Measurements from ENCODE around the gene BDNF. TPM values are rescaled to one million over a fixed set of nuclear protein-coding genes. Genes with fewer than 3 reads are reported as not detected.

Gene BDNF
- total RNA-seq, 1 experiment from 2014 or later = 0.36 TPM

DNA sequence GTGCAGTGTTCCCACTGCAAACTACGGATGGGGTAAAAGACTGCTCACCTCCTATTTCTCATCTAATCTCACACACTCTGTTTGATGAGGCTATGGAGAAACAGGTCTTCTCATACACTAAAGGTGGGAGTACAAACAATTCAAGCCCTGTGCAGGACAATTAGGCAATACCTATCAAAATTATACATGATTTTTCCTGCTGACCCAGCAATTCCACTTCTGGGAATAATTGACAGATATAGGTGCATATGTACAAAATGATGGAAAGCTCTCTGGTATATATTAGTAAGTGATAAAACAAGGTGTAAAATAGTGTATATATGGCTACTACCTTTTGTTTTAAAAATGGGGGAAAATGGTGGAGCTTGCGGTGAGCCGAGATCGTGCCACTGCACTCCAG is 23.1 kb downstream of the BDNF start:
- in situ Hi-C loops (cut with HindIII; ENCODE audit: low pct_unique_long_range_greater_than_20kb, low sequenced_read_pairs) = no loop called here
- POLR2A ChIA-PET = no interaction called here

DNA sequence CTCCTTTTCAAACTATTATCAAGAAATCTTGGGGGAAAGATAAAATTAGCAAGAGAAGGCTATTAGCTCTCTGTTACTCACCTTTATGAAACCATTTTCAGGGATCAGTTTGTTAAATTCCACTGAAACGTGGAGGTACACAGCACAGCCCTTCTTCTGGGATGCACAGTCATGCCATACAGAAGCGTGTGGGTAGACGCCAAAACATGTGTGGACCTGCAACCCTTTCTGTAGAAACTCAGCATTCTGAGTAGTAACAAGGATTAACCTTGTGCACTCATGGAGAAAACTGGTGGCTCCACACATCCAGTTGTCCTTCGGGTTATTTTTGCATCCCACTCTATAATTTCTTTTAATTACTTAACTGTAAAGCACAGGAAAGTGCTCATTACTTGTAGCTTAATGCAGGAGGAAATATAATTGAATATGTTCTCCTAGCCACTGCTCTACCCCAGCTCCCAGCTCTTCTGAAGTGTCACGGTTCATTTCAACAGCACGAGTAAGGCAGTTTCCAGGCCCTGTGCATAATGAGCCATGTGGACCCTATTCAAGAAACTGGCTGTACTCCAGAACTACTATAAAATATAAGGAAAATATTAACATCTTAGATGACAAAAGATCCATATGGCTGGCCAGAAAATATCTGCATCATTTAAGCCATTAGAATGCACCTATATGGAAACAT is 26.1 kb downstream of the BDNF start:
- Histone ChIP-seq H3K4me3 (ENCODE audit: low read depth in 2 of 2, low read length in 2 of 2) (no peak overlapping the region), H3K4me1 (ENCODE audit: control insufficient read depth, insufficient read depth, low read length) (no peaks in the 10 kb centered on the region; the same call in 1 of the 2 replicates), H3K27me3 (ENCODE audit: control insufficient read depth, insufficient read depth, low read length) (no peaks in the 10 kb centered on the region), H3K36me3 (ENCODE audit: control insufficient read depth, insufficient read depth, low read length) (no peaks in the 10 kb centered on the region), H3K27ac (ENCODE audit: low read length) (no peak overlapping the region), H3K9me3 (ENCODE audit: control insufficient read depth, insufficient read depth, low read depth, low read length) (no peaks in the 10 kb centered on the region)
- intact Hi-C loops (cut with micrococcal nuclease; ENCODE audit: unreplicated experiment) = no loop called here
- in situ Hi-C loops (cut with HindIII; ENCODE audit: low pct_unique_long_range_greater_than_20kb, low sequenced_read_pairs) = no loop called here
- TF ChIP-seq POLR2AphosphoS5 (IDR thresholded peaks at IDR 0.05; ENCODE audit: low read depth, low read length) = no peak
- TF ChIP-seq TCF7L2 (IDR thresholded peaks at IDR 0.05; ENCODE audit: low read depth, low read length) = no peak
- TF ChIP-seq SIN3A (IDR thresholded peaks at IDR 0.05; ENCODE audit: borderline replicate concordance, insufficient read depth, low read depth, low read length) = no peak
- TF ChIP-seq, protein P1, sequence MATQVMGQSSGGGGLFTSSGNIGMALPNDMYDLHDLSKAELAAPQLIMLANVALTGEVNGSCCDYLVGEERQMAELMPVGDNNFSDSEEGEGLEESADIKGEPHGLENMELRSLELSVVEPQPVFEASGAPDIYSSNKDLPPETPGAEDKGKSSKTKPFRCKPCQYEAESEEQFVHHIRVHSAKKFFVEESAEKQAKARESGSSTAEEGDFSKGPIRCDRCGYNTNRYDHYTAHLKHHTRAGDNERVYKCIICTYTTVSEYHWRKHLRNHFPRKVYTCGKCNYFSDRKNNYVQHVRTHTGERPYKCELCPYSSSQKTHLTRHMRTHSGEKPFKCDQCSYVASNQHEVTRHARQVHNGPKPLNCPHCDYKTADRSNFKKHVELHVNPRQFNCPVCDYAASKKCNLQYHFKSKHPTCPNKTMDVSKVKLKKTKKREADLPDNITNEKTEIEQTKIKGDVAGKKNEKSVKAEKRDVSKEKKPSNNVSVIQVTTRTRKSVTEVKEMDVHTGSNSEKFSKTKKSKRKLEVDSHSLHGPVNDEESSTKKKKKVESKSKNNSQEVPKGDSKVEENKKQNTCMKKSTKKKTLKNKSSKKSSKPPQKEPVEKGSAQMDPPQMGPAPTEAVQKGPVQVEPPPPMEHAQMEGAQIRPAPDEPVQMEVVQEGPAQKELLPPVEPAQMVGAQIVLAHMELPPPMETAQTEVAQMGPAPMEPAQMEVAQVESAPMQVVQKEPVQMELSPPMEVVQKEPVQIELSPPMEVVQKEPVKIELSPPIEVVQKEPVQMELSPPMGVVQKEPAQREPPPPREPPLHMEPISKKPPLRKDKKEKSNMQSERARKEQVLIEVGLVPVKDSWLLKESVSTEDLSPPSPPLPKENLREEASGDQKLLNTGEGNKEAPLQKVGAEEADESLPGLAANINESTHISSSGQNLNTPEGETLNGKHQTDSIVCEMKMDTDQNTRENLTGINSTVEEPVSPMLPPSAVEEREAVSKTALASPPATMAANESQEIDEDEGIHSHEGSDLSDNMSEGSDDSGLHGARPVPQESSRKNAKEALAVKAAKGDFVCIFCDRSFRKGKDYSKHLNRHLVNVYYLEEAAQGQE (IDR thresholded peaks at IDR 0.05; ENCODE audit: insufficient read depth in 1 of 2, low read depth in 2 of 2, low read length in 1 of 2) = no peak
- TF ChIP-seq, protein P2, sequence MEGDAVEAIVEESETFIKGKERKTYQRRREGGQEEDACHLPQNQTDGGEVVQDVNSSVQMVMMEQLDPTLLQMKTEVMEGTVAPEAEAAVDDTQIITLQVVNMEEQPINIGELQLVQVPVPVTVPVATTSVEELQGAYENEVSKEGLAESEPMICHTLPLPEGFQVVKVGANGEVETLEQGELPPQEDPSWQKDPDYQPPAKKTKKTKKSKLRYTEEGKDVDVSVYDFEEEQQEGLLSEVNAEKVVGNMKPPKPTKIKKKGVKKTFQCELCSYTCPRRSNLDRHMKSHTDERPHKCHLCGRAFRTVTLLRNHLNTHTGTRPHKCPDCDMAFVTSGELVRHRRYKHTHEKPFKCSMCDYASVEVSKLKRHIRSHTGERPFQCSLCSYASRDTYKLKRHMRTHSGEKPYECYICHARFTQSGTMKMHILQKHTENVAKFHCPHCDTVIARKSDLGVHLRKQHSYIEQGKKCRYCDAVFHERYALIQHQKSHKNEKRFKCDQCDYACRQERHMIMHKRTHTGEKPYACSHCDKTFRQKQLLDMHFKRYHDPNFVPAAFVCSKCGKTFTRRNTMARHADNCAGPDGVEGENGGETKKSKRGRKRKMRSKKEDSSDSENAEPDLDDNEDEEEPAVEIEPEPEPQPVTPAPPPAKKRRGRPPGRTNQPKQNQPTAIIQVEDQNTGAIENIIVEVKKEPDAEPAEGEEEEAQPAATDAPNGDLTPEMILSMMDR (IDR thresholded peaks at IDR 0.05) = no peak
- no TSS peak for BruUV-seq (replicated peaks)
- no peak for DNase-seq (ENCODE audit: low read depth, low spot score)
- ChIA-PET CTCF (no interaction called here), POLR2A (no interaction called here)
- ATAC-seq = no peak

More for the DNA sequence above, 23.1 kb downstream of the BDNF start:
- intact Hi-C loops (cut with micrococcal nuclease; ENCODE audit: unreplicated experiment) = no loop called here
- Histone ChIP-seq H3K27me3 (ENCODE audit: control insufficient read depth, insufficient read depth, low read length) (no peaks in the 10 kb centered on the region), H3K36me3 (ENCODE audit: control insufficient read depth, insufficient read depth, low read length) (no peaks in the 10 kb centered on the region), H3K4me3 (ENCODE audit: low read depth in 2 of 2, low read length in 2 of 2) (no peak overlapping the region), H3K9me3 (ENCODE audit: control insufficient read depth, insufficient read depth, low read depth, low read length) (no peaks in the 10 kb centered on the region), H3K4me1 (ENCODE audit: control insufficient read depth, insufficient read depth, low read length) (no peaks in the 10 kb centered on the region; the same call in 1 of the 2 replicates), H3K27ac (ENCODE audit: low read length) (no peak overlapping the region)
- no TSS peak for BruUV-seq (replicated peaks)
- DNase-seq (ENCODE audit: low read depth, low spot score) = no peak
- ATAC-seq = no peak
- CTCF ChIA-PET = no interaction called here
- TF ChIP-seq, protein P2 (IDR thresholded peaks at IDR 0.05) = no peak
- TF ChIP-seq POLR2AphosphoS5 (IDR thresholded peaks at IDR 0.05; ENCODE audit: low read depth, low read length) = no peak

Measured in Panc1 (cell line).